K562 (cell line): ENCODE data around the gene HIVEP3. TPM values are rescaled to one million over a fixed set of nuclear protein-coding genes. Genes with fewer than 3 reads are reported as not detected.

ENCODE experiments used
- ATAC-seq: fragments of 200-7000 bp; cut with Tn5 transposase; 3 replicates; pipeline ENCODE4 v1.9.1; 2020; ENCODE audit warnings: moderate library complexity
- BruUV-seq: library from RNA; stranded (reverse); fragments of 400-500 nt; replicated peaks from 2 replicates; lab custom pipeline; 2021; lab: Mats Ljungman, UMichigan
- CTCF ChIA-PET: fragments of 300-600 bp; formaldehyde crosslinking; extraction: SDS; loops from one replicate; lab custom pipeline; 2021; ENCODE audit warnings: low intra/inter-chr PET ratio; lab: Yijun Ruan, JAX
- POLR2A ChIA-PET: fragments of 300-600, 350-650 bp; sonication (Branson Sonifier 250); formaldehyde crosslinking; extraction: SDS; loops from one replicate; lab custom pipeline; 2021; ENCODE audit warnings: antibody characterized with exemption, inconsistent platforms; lab: Yijun Ruan, JAX
- DNase-seq, 4 experiments: peaks; one replicate each; pipeline versions ENCODE4 v3.0.0 to v3.0.0-alpha.2; 2011 to 2018; ENCODE audit warnings: low spot score in 3 of 4, mixed read lengths in 3 of 4; ENCODE audit errors: extremely low read depth in 1 of 4
- FAIRE-seq: peaks from 2 replicates; lab custom pipeline; 2011; peaks lifted over from hg19 to GRCh38; lab: Jason Lieb, UNC
- H2AFZ ChIP-seq: 2 replicates; pipeline ENCODE4 v1.6.0; 2011; ENCODE audit warnings: low read depth, low read length, control low read depth, inconsistent platforms
- H3K27ac ChIP-seq: fragments of 200-600 bp; 3 replicates; pipeline ENCODE4 v1.8.0; 2011; ENCODE audit warnings: low read depth, mild to moderate bottlenecking, control low read depth, inconsistent platforms, low read length, moderate library complexity, mixed read lengths; ENCODE audit errors: extremely low read depth
- H3K27me3 ChIP-seq, 2 experiments: fragments of 300-600 bp in 1 of 2; 2 replicates in 1 of 2; 3 replicates in 1 of 2; pipeline versions ENCODE4 v1.6.0 to v1.8.0; 2011; ENCODE audit warnings: inconsistent platforms in 2 of 2, low read length in 2 of 2, mild to moderate bottlenecking in 1 of 2, mixed read lengths in 1 of 2, moderate library complexity in 1 of 2; ENCODE audit not compliant: control insufficient read depth in 2 of 2, insufficient read depth in 2 of 2
- H3K36me3 ChIP-seq: fragments of 300-600 bp; 3 replicates; pipeline ENCODE4 v1.8.0; 2011; ENCODE audit warnings: mild to moderate bottlenecking, low read length, inconsistent platforms; ENCODE audit not compliant: control insufficient read depth, insufficient read depth
- H3K4me1 ChIP-seq, 2 experiments: fragments of 200-600 bp in 1 of 2; replicated peaks in 1 of 2; 2 replicates in 1 of 2; 3 replicates in 1 of 2; pipeline versions ENCODE4 v1.5.1 to v1.8.0; 2011; ENCODE audit warnings: inconsistent platforms in 2 of 2, low read length in 2 of 2, mild to moderate bottlenecking in 1 of 2, mixed read lengths in 1 of 2, moderate library complexity in 1 of 2; ENCODE audit not compliant: control insufficient read depth in 2 of 2, insufficient read depth in 2 of 2
- H3K4me2 ChIP-seq: 2 replicates; pipeline ENCODE4 v1.6.1; 2011; ENCODE audit warnings: low read length, control low read depth, inconsistent platforms, mixed read lengths; ENCODE audit not compliant: insufficient read depth
- H3K4me3 ChIP-seq: fragments of 200-600 bp; sonication (generic), shearing (Covaris generic); 2 replicates; pipeline ENCODE4 v1.5.1; 2016; ENCODE audit warnings: control low read depth, inconsistent platforms
- H3K79me2 ChIP-seq: fragments of 200-600 bp; 3 replicates; pipeline ENCODE4 v1.8.0; 2011; ENCODE audit warnings: low read length, inconsistent platforms; ENCODE audit not compliant: control insufficient read depth, insufficient read depth
- H3K9ac ChIP-seq, 2 experiments: 2 replicates each; pipeline versions ENCODE4 v1.6.0 to v1.6.1; 2011; ENCODE audit warnings: low read depth in 2 of 2, low read length in 2 of 2, control low read depth in 1 of 2, inconsistent platforms in 1 of 2, mild to moderate bottlenecking in 1 of 2, mixed read lengths in 1 of 2; ENCODE audit not compliant: insufficient read depth in 1 of 2
- H3K9me1 ChIP-seq: one replicate; pipeline ENCODE4 v1.6.0; 2011; ENCODE audit warnings: inconsistent platforms, mild to moderate bottlenecking, low read length, moderate library complexity; ENCODE audit not compliant: control insufficient read depth, insufficient read depth
- H3K9me3 ChIP-seq: replicated peaks from 2 replicates; pipeline ENCODE4 v1.5.1; 2011; ENCODE audit warnings: low read depth, low read length, inconsistent platforms; ENCODE audit not compliant: control insufficient read depth, insufficient read depth
- H4K20me1 ChIP-seq: replicated peaks from 2 replicates; pipeline ENCODE4 v1.6.1; 2011; ENCODE audit warnings: low read length, inconsistent platforms, mixed read lengths; ENCODE audit not compliant: control insufficient read depth, insufficient read depth
- BCL6 ChIP-seq: fragments of 250-450 bp; sonication (Bioruptor Pico); IDR thresholded peaks from 2 replicates; pipeline ENCODE4 v1.4.0; 2020
- CBFB ChIP-seq: sonication (generic); formaldehyde crosslinking; IDR thresholded peaks from 2 replicates; pipeline ENCODE4 v1.4.0; 2020; ENCODE audit warnings: mild to moderate bottlenecking, missing genetic modification reagents
- CBX5 ChIP-seq: IDR thresholded peaks from 2 replicates; pipeline ENCODE4 v1.6.1; 2014; ENCODE audit warnings: low read depth, borderline replicate concordance
- ERF ChIP-seq: fragments of 450-650 bp; formaldehyde crosslinking; IDR thresholded peaks from 2 replicates; pipeline ENCODE4 v1.4.0; 2020; ENCODE audit warnings: mild to moderate bottlenecking, mixed read lengths
- GABPB1 ChIP-seq: sonication (generic); formaldehyde crosslinking; IDR thresholded peaks from 2 replicates; pipeline ENCODE4 v1.8.0; 2022; ENCODE audit warnings: mild to moderate bottlenecking, missing genetic modification reagents
- MAFG ChIP-seq: fragments of 450-650 bp; conservative IDR thresholded peaks from 2 replicates; pipeline ENCODE4 v1.6.1; 2016; ENCODE audit warnings: missing genetic modification characterization, missing compliant biosample characterization
- MBD2 ChIP-seq: sonication (generic); IDR thresholded peaks from 2 replicates; pipeline ENCODE4 v1.6.1; 2016; ENCODE audit warnings: low read depth, borderline replicate concordance
- NCOA2 ChIP-seq, 2 experiments: fragments of 450-650 bp; IDR thresholded peaks; 2 replicates each; pipeline ENCODE4 v1.6.1; 2018; ENCODE audit warnings: mild to moderate bottlenecking in 2 of 2, moderate library complexity in 1 of 2; ENCODE audit not compliant: partially characterized antibody in 2 of 2
- NFXL1 ChIP-seq: fragments of 450-650 bp; formaldehyde crosslinking; IDR thresholded peaks from 2 replicates; pipeline ENCODE4 v1.4.0; 2021; ENCODE audit warnings: mild to moderate bottlenecking
- PHB2 ChIP-seq: fragments of 450-650 bp; IDR thresholded peaks from 2 replicates; pipeline ENCODE4 v1.6.1; 2017; ENCODE audit warnings: low read depth
- POLR2B ChIP-seq: fragments of 450-650 bp; IDR thresholded peaks from 2 replicates; pipeline ENCODE4 v1.6.1; 2018; ENCODE audit warnings: low read depth; ENCODE audit not compliant: partially characterized antibody
- POLR2G ChIP-seq: fragments of 200-400 bp; formaldehyde crosslinking; IDR thresholded peaks from 2 replicates; pipeline ENCODE4 v1.6.1; 2017; ENCODE audit warnings: low read depth, mild to moderate bottlenecking, antibody characterized with exemption, low read length, moderate library complexity
- RBBP5 ChIP-seq: fragments of 200-600 bp; sonication (generic); IDR thresholded peaks from 2 replicates; pipeline ENCODE4 v1.6.1; 2012; ENCODE audit warnings: borderline replicate concordance, mild to moderate bottlenecking, low read length, control low read depth, inconsistent platforms; ENCODE audit not compliant: insufficient read depth, poor library complexity, severe bottlenecking
- RHOXF2B ChIP-seq: fragments of 250-450 bp; sonication (Bioruptor Pico); conservative IDR thresholded peaks from 2 replicates; pipeline ENCODE4 v1.5.1; 2021
- SMARCB1 ChIP-seq: IDR thresholded peaks from 2 replicates; pipeline ENCODE4 v1.6.1; 2011; ENCODE audit warnings: improper control_type of control experiment, low read depth; ENCODE audit not compliant: insufficient read length
- TAF7 ChIP-seq: fragments of 450-650 bp; IDR thresholded peaks from 2 replicates; pipeline ENCODE4 v1.6.1; 2016; ENCODE audit warnings: missing genetic modification characterization, missing compliant biosample characterization
- TAF9B ChIP-seq: fragments of 450-650 bp; IDR thresholded peaks from 2 replicates; pipeline ENCODE4 v1.6.1; 2018; ENCODE audit warnings: mild to moderate bottlenecking; ENCODE audit not compliant: partially characterized antibody
- TEAD4 ChIP-seq, 2 experiments: sonication (generic) in 1 of 2; formaldehyde crosslinking in 1 of 2; IDR thresholded peaks; 2 replicates each; pipeline versions ENCODE4 v1.6.1 to v1.8.0; 2012 to 2022; ENCODE audit warnings: borderline replicate concordance in 1 of 2, inconsistent platforms in 1 of 2, low read length in 1 of 2, mild to moderate bottlenecking in 1 of 2, missing genetic modification reagents in 1 of 2
- ZFP36 ChIP-seq: fragments of 150-350 bp; IDR thresholded peaks from 2 replicates; pipeline ENCODE4 v1.6.1; 2018; ENCODE audit warnings: low read length, low read depth; ENCODE audit not compliant: partially characterized antibody
- ZNF134 ChIP-seq: fragments of 250-450 bp; sonication (Bioruptor Pico); conservative IDR thresholded peaks from 2 replicates; pipeline ENCODE4 v1.4.0; 2020
- ZNF354B ChIP-seq: fragments of 250-450 bp; sonication (Bioruptor Pico); IDR thresholded peaks from 2 replicates; pipeline ENCODE4 v1.4.0; 2020
- ZNF699 ChIP-seq: fragments of 250-450 bp; sonication (Bioruptor Pico); IDR thresholded peaks from 2 replicates; pipeline ENCODE4 v1.8.0; 2021; ENCODE audit warnings: mild to moderate bottlenecking, moderate library complexity; ENCODE audit not compliant: insufficient replicate concordance
- WGBS: fragments of 100-300 bp; shearing (Covaris generic); methylation state at CpG from one replicate; pipeline ENCODE4 v1.1.6; 2016; ENCODE audit warnings: low coverage, mixed read lengths; ENCODE audit not compliant: insufficient coverage; ENCODE audit errors: missing lambda C conversion rate; 5-methylcytosine and 5-hydroxymethylcytosine counted together
- in situ Hi-C: fragments of 300-500 bp; cut with MboI; formaldehyde crosslinking; loops from 4 replicates; pipeline ENCODE4 v1.15.0; 2018; ENCODE audit warnings: inconsistent platforms, mixed read lengths
- intact Hi-C: fragments of 100-400 bp; cut with micrococcal nuclease; formaldehyde crosslinking; loops from 2 replicates; pipeline ENCODE4 v1.14.2; 2022
- polyA plus RNA-seq, 8 experiments: library from polyadenylated mRNA; depleted of rRNA in 4 of 8; stranded (reverse) in 5 of 8; unstranded in 3 of 8; fragments of >200 nt; fragmentation: Nextera tagmentation in 2 of 8; fragmentation: Illumina TruSeq in 1 of 8; extraction: Ambion mirVana in 2 of 8; extraction: Trizol in 1 of 8; gene quantifications; 2 replicates each; pipeline versions ENCODE4 v1.2.1 to v1.2.3, GENCODE V29; 2011 to 2014; ENCODE audit warnings: inconsistent platforms in 1 of 8, missing spikeins in 1 of 8
- total RNA-seq, 7 experiments: library from RNA; depleted of rRNA in 6 of 7; stranded (reverse); fragments of >200 nt in 6 of 7; fragmentation: Illumina TruSeq in 2 of 7; extraction: Trizol in 2 of 7; gene quantifications; 2 replicates each; pipeline versions ENCODE4 v1.2.1 to v1.2.3, GENCODE V29; 2011 to 2021; ENCODE audit warnings: low replicate concordance in 1 of 7
- TF ChIP-seq, protein P1 (sequence below): sonication (generic); formaldehyde crosslinking; IDR thresholded peaks from 2 replicates; pipeline ENCODE4 v1.8.0; 2022; ENCODE audit warnings: mild to moderate bottlenecking, missing genetic modification reagents

The HIVEP3 gene
- total and polyA plus RNA-seq, 9 of the 15 experiments (the other 6 are each of a cell fraction or from before 2014, with no cell fraction given): 0.09 to 0.58 (median 0.34) TPM; not detected in 1

- TF ChIP-seq ERF (CRISPR knock-in tag) (no peak), ZNF134 (CRISPR knock-in tag) (no peak), SMARCB1 (no peak), TEAD4 (IDR thresholded peaks at IDR 0.05; ENCODE audit: low read length) (no peak), TEAD4 (CRISPR knock-in tag; IDR thresholded peaks at IDR 0.05; ENCODE audit: borderline replicate concordance) (no peak), TAF7 (no peak)
Measured at GRCh38 chr1:41849211-41849759, 69.4 kb downstream of the HIVEP3 start (continued).

DNA sequence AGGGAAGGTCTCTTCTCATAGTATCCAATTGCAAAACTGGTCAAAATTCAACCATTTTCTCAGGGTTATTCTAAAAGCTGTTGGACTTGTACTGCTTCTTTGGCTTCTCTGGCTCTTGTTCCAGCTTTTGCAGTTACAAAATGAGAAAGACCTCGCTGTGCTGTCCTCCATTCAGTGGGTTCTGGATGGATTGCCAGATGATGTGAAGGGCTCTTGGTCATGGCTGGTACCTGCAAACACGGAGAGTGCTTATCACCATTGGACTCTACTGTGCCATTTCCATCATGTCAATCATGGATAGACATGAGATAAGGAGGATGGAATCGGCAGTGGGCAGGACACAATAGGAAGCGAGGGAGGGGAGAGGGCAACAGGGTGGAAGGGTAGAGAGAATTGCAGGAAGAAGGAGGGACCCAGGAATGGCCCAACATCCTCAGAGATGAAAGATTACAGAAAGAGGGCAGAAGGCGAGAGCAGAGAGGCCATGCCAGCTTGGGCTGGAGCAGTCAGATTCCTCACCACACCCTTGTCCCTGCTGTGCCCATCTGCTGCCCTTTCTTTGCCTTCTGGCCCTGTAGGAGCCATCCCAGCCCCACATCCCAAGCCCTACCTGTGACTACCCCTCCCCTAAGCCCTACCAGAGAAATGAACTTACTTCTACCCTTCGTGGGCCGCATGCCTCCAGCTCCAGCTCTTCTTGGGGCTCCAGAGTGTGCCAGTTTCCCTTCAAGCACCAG lies 70.3 kb downstream of the HIVEP3 start:
- Histone ChIP-seq H4K20me1 (peaks cover 3% of the 10 kb centered on the region; the same call in 1 of the 2 replicates), H3K36me3 (no peaks in the 10 kb centered on the region), H3K9me1 (no peaks in the 10 kb centered on the region), H3K4me2 (no peak overlapping the region), H3K79me2 (no peaks in the 10 kb centered on the region), H3K27ac (no peak overlapping the region), H2AFZ (no peak overlapping the region), H3K4me3 (no peak overlapping the region), H3K4me1 (0 out of 5 replicates have a peak, but pooled peaks cover 0 to 3% of the 10 kb centered on the region in 2 experiments), H3K9ac (no peak overlapping the region), H3K27me3 (peaks cover 0 to 25% of the 10 kb centered on the region in 2 experiments; a peak in 3 of 5 replicates), H3K9me3 (no peaks in the 10 kb centered on the region)
- ChIA-PET CTCF (no interaction called here), POLR2A (interaction anchor here (0.6 to 1.6 kb wide), 2 partner anchors 11 to 16 kb away, joined by 3 read pairs; no protein-coding TSS in a partner anchor)
- FAIRE-seq (no peak), DNase-seq (no peak), ATAC-seq (no peak)
- intact Hi-C loops (no loop called here), in situ Hi-C loops (no loop called here)
- under 1% methylated on average over 7 of the region's 7 CpGs for WGBS
- no TSS peak for BruUV-seq
- TF ChIP-seq BCL6: no peak
- no peak for TF ChIP-seq RHOXF2B (CRISPR knock-in tag)
- TF ChIP-seq ZNF699: no peak
- TF ChIP-seq NCOA2 (IDR thresholded peaks at IDR 0.05; ENCODE audit: partially characterized antibody in 2 of 2): no peak
- TF ChIP-seq NFXL1: no peak
- no peak for TF ChIP-seq ZFP36
- no peak for TF ChIP-seq CBX5
- no peak for TF ChIP-seq MBD2
- TF ChIP-seq TAF9B: no peak
- TF ChIP-seq POLR2B: no peak
- TF ChIP-seq, protein P1, sequence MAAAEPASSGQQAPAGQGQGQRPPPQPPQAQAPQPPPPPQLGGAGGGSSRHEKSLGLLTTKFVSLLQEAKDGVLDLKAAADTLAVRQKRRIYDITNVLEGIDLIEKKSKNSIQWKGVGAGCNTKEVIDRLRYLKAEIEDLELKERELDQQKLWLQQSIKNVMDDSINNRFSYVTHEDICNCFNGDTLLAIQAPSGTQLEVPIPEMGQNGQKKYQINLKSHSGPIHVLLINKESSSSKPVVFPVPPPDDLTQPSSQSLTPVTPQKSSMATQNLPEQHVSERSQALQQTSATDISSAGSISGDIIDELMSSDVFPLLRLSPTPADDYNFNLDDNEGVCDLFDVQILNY (CRISPR knock-in tag): no peak
- TF ChIP-seq RBBP5: no peak
- TF ChIP-seq PHB2: no peak
- no peak for TF ChIP-seq MAFG (tag)
- no peak for TF ChIP-seq ZNF354B (CRISPR knock-in tag)
- no peak for TF ChIP-seq GABPB1 (CRISPR knock-in tag)
- TF ChIP-seq CBFB (CRISPR knock-in tag): no peak
- TF ChIP-seq POLR2G: no peak
